ENCODE data around the gene ANKRD11.
A peak's percentile ranks its signal among the peaks of the same experiment; 100 is the strongest.

The ANKRD11 gene

GRCh38 chr16:89297156-89297874, 193.0 kb downstream of the ANKRD11 start:
- DNase-seq (ENCODE audit: low spot score) = no peak

GRCh38 chr16:89295915-89296314, 194.4 kb downstream of the ANKRD11 start:
- no peak for DNase-seq (ENCODE audit: low spot score)

- no peak for DNase-seq (ENCODE audit: low spot score)
Observed at GRCh38 chr16:89295071-89295900, 195.1 kb downstream of the ANKRD11 start.

- no peak for DNase-seq (ENCODE audit: low spot score)
Observed at GRCh38 chr16:89294486-89294885, 195.9 kb downstream of the ANKRD11 start.

- no peak for DNase-seq (ENCODE audit: low spot score)
Observed at GRCh38 chr16:89293276-89294143, 196.9 kb downstream of the ANKRD11 start.

- no peak for DNase-seq (ENCODE audit: low spot score)
Observed at GRCh38 chr16:89292443-89293078, 197.8 kb downstream of the ANKRD11 start.

GRCh38 chr16:89291776-89292175, 198.6 kb downstream of the ANKRD11 start:
- no peak for DNase-seq (ENCODE audit: low spot score)

- DNase-seq (ENCODE audit: low spot score) = no peak
Observed at GRCh38 chr16:89291363-89291762, 199.0 kb downstream of the ANKRD11 start.

- no peak for DNase-seq (ENCODE audit: low spot score)
Observed at GRCh38 chr16:89290887-89291286, 199.5 kb downstream of the ANKRD11 start.

- DNase-seq (ENCODE audit: low spot score) = no peak
Observed at GRCh38 chr16:89290472-89290871, 199.9 kb downstream of the ANKRD11 start.

- DNase-seq (ENCODE audit: low spot score) = peak; percentile 100
Observed at GRCh38 chr16:89289428-89290395, 200.6 kb downstream of the ANKRD11 start.

GRCh38 chr16:89288966-89289365, 201.4 kb downstream of the ANKRD11 start:
- no peak for DNase-seq (ENCODE audit: low spot score)

GRCh38 chr16:89288577-89288844, 201.8 kb downstream of the ANKRD11 start:
- no peak for DNase-seq (ENCODE audit: low spot score)

GRCh38 chr16:89287777-89288576, 202.4 kb downstream of the ANKRD11 start:
- DNase-seq (ENCODE audit: low spot score) = no peak

- DNase-seq (ENCODE audit: low spot score) = no peak
Observed at GRCh38 chr16:89286096-89286495, 204.3 kb downstream of the ANKRD11 start.

GRCh38 chr16:89285381-89285780, 205.0 kb downstream of the ANKRD11 start:
- DNase-seq (ENCODE audit: low spot score) = no peak

- no peak for DNase-seq (ENCODE audit: low spot score)
Observed at GRCh38 chr16:89283449-89283848, 206.9 kb downstream of the ANKRD11 start.

GRCh38 chr16:89282523-89282922, 207.8 kb downstream of the ANKRD11 start:
- no peak for DNase-seq (ENCODE audit: low spot score)

GRCh38 chr16:89281829-89282228, 208.5 kb downstream of the ANKRD11 start:
- DNase-seq (ENCODE audit: low spot score) = no peak

- DNase-seq (ENCODE audit: low spot score) = no peak
Observed at GRCh38 chr16:89281189-89281577, 209.2 kb downstream of the ANKRD11 start.
